ENCODE results near the gene POLA1.

Gene POLA1

DNA sequence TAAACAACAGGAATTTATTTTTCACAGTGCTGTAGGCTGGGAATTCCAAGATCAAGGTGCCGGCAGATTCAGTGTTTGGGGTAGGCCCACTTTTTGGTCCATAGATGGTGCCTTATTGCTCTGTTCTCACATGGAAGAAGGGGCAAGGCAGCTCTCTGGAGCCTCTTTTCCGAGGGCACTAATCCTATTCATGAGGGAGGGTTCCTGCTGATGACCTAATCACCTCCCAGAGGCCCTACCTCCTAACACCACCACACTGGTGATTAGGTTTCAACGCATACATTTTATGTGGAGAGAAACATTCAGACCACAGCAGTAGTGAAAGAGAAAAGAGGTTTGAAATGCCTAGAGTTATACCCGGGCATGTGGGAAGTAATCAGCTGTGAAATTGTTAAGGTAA is 1.4 kb upstream of the POLA1 start:
- no peak for DNase-seq

DNA sequence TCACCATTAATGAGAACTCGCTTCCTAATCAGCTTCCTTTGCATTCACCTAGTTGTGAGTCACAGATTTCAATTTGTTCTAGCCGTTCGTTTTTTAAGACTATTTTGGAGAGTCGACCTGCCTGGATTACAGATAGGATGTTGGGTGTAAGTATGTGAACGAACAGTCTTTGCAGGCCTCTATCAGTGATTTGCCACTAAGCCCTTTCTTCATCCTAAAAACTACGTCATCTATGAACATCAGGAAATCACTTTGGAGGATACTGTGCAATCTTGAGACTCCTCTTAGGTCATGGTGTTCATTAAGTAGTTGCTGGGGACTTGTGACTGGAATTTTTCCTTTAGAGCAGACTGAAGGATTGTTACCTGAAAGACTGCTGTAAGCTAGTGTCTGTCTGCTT is 1.1 kb downstream of the POLA1 start:
- DNase-seq, result no peak

DNA sequence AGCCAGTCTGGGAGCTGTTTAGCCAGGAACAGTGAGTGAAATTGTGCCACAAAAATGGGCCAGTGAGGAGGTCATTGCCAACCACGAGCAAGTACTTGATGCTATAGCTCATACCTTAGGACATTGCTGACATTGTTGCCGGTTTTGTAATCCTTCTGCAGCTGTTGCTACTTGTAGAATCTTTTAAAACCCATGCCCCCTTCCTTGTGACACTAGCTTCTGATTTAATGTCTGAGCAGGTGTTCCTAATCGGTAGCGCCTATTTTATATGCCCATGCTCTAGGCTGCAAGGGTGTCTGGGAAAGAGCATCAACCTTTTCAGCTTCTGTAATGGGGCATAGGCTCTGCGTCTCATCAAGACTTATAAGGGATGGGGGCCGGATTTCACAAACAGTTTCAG is 2.6 kb downstream of the POLA1 start:
- no peak for DNase-seq

DNA sequence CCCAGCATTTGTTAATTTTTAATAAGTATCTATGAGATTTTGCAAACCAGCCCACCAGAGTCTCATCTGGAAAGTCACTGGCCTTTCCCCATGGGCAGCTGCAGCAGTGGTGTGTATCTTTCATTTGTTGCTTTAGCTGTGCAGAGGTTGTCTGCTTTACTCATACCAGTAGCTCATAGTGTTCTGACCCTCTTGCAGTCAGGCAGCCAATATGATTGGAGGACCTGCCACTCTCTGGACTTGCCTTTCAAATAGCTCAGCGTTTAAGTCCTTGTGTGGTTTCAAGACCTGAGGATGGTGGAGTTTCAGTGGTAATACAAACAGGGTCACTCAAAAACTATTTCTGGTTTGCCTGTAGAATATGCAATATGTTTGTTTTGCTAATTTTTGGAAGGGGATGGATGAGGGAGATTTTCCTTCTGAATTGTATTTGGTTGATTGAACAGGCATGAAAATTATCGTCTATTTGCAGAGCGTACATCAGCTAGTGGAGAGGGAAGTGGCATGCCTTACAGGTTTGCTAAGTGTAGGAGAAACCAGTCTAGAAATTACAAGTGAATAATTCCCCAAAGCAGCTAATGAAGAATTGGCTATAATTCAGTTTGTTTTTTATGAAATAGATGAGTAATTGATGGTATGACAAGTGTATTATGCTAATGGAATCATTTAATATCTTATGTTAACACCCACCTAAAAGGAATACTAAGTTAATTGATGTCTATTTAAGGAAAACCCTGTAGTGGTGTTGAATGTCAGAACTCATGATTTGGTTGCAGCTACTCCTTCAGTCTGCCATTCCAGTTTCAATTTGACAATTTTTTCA is 8.9 kb downstream of the POLA1 start:
- DNase-seq, result no peak

DNA sequence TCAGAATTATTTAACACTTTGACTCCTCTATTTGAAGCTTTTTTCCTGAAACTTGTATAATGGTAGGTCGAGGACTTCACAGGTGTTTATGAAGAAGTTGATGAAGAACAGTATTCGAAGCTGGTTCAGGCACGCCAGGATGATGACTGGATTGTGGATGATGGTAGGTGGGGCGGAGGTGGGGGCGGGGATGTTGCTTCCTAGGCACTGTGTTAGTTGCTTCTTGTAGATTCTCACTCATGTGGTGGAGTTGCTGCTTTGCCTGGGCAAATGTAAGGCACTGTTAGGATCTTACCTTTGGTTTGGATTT is 9.4 kb downstream of the POLA1 start:
- no peak for DNase-seq

DNA sequence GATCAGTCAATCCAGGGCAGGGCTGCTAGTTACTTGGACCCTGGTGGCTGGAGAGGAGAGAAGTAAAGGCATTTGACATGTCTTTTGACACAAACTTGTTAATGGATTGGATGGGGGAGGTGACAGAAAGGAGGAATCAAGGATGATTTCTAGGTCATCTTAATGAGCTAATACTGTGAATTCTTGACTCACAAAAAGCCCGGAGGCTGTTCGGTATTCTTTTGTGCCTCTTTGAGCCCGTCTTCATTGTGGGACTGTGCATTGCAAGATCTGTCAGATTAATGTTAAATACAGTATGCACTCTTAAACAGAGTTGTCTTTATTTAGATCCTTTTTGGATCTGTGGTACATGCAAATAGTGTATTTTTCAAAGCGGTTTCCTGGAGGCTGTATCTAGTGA is 25.1 kb downstream of the POLA1 start:
- DNase-seq, result no peak

DNA sequence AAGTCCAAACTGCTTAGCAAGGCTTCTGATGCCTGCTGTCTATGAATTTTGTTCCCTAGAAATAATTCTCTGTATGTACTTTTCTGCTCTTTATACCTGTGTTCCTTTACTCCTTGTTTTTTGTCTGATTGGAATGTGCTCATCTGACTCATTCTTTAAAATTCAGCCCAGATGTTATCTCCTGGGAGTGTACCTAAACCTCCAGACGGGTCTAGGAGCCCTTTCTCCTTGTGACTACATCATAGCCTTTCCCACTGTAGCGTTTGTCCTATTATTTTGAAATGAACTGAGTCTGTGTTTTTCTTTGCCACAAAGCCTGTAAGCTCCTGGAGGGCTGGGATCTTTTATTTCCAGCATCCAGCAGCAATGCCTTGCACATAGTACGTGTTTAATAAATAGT is 26.3 kb downstream of the POLA1 start:
- no peak for DNase-seq

DNA sequence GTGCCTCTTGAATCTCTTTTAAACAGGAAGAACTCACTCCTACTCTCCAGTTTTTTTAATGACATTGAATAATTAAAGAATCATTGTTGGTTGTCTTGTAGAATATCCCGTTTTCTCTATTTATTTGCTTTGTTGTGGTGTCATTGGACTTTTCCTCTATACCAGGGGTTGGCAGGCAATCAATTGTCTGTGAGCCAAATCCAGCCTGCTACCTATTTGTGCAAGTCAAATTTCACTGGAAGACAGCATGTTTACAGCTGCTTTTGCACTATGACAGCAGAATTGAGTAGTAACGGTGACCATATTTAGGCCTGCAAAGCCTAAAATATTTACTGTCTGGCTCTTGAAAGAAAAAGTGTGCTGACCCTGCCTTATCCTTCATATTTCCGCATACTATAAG is 34.8 kb downstream of the POLA1 start:
- DNase-seq, result no peak

DNA sequence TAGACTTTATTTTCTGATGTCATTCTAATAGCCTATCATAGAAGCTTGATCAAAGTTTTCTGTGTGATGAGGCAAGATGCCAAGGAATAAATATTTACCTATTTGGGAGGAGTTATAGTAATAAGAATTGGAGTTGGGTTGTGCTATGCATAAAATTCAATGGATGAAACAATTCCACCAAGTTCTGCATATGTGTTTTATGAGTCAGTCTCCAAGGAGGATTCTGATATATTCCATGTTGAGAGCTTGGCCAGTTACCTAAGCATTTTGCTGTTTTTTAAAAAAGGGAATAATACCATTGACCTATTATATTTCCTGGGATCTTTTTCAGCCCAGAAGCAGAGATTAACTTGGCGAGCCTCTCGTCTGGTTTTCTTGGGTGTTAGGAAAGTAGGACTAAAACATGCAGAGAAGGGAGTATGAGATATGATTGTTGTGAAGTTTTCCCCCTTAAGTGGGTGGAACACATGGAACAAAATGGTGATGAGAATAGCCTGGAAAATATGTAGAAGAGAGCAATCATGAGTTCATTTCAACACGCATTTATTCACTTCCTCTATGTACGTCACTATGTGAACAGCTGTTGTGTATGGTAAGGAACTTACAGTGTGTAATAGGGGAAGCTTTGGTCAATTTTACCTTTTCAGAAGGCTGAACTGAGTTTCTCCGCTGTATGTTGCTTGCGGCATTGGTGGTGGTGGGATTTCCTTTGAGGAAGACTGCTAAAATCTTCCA is 39.2 kb downstream of the POLA1 start:
- no peak for DNase-seq

DNA sequence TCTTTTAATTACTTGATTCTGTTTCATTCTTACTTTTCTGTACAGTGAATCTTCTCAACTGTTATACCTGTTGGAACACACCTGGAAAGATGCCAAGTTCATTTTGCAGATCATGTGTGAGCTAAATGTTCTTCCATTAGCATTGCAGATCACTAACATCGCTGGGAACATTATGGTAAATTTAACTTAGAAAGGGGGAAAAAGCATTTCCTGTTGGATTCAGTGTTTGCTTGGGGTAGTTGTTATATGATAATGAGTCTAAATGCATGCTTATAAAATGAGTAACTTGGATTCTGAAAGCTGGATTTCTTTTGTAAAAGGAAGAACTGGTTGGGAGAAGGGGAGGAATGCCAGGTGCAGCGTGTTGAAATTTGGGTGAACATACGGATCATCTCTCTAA is 47.6 kb downstream of the POLA1 start:
- DNase-seq, result no peak

DNA sequence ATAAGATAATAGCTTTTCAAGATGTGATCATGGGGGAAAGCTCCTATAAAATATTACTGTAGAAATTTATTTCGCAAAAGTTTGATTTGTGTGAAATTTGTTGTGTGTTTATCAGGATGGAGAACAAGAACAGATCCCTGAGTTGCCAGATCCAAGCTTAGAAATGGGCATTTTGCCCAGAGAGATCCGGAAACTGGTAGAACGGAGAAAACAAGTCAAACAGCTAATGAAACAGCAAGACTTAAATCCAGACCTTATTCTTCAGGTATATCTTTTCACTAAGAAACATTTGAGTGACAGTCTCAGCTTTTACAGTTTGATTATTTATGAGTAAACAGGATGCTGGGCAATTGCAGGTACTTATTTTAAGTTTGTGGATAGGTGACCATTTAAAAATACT is 54.5 kb downstream of the POLA1 start:
- DNase-seq, result no peak

DNA sequence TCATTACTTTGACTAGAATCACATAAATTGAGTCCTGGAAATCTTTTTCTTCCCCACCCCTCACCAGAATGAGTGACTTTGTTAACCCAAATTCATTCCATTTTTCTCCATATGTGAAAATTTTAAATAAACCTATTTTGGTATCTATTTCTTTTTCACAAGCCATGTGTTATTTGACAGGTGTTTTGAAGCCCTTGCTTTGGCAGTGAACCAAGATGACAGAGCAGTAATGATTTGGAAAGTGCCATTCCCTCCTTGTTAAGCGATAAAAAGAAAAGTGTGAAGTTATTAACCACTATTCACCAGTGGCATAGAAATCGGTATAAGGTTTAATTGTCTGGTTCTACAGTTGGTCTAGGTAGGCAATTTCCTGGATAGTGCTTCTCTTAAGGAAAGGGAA is 66.1 kb downstream of the POLA1 start:
- DNase-seq, result no peak

DNA sequence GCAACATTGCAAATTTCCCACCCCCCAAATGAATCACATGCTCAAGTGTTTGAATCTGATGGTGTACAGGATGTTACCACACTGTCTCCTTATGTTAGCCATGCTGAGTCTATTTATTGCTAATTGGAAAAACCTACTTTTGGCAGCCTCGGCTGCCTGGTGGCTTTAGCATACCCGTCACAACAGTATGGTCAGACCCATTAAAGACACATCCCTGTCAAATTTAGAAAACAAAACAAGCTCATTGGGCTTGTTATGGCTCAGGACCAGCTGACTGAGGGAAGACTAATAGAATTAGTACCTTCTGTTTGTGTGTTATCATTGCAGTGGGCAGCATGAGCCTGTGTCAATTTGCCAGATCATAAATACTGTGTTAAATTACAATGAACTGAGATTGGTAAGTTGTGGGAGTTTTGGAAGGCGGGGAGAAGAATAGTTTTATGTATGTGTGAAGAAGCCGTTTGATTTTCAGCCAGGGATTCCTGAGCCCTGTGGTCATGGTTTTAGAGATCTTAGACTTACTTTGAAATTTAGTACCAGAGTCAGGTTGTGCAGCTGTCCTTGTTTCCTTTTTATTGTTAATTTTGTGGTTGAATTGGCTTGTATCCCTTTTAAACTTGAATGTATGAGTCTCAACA is 66.8 kb downstream of the POLA1 start:
- no peak for DNase-seq

DNA sequence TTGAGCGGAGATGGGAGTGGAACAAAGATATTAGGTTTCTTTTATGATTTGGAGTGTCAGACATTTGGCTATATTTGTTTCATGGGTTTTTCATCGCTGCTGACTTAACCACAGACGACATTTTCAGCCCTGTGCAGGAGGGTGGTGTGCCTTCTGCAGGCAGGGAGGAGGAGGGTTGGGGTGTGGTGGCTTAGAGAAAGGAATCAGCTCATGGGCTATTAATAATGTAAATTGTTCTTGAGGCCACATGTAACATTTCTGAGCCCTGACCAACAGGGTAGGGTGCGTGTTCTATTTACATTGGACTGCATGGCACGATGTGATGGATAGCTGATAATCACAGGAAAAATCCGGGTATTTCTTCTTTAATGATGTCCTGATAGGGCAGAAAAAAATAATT is 67.6 kb downstream of the POLA1 start:
- no peak for DNase-seq

DNA sequence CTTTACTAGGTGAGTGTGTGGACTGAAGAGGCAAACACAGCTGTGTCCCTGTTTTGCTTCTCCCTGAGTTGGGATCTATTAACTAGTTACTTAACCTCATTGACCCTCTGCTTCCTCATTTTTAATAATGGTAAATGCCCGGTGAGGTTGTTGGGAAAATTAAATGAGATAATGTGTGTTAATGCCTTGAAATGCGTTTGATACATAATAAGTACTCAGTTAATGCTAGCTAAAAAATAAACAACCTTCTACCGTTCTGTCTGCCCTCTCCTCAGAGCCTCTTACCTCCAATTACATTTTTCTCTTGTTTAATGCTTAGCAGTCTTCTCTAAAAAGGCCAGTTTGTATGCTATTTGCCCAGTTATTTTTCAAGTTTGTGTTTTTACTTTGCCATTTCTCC is 70.3 kb downstream of the POLA1 start:
- DNase-seq, result no peak

DNA sequence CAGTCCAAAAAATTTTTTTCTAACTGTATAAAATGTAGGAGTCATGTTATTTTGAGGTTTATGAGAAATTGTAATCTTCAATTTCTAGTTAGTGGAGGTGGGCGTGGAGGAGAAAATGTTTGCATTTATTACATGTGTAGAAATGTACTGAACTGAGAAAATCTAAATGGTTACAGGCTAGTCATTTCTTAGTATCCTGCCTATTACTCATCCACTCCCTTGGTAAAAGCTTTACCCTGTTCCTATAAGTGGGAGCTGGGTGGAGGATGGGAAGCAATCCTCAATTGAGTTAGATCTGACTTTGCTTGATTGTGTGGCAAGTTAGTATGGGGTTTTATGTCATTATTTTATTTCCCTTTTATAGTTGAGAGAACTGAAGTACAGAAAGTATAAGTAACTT is 73.8 kb downstream of the POLA1 start:
- no peak for DNase-seq

DNA sequence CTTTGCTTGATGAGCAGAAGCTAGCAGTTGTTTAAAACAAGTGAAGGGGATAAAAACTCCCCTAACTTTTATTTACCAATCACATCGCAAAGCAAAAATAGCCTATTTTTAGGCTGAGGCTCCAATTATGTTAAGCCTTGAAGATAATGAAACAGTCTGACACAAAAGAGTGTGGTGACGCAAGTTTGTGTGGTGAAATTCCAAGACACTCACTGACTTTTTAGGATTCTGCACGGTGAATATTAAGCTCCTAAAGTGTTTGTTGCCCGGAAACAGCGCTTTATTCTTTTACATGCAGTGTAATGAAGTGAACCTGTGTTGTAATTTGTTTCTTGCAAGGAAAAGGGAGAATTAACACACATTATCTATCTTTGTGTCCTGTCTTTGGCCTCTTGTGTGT is 74.8 kb downstream of the POLA1 start:
- no peak for DNase-seq

DNA sequence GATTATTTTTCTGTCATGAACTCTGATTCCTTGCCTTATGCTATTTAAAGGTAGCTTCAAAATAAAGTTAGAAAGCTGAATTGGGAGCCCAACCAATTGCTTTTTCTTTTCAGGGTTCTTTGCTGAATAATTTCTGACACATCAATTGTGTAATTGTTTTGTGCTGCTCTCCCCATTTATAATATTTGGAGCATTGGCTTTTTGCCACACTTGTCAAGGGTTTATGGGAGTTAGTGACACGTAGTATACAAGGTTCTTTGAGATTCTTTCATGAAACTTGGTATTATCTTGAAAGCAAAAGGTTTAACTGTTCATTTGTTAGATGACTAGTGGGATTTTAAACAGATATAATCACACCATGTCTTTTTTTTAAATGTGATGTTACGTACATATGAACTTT is 80.9 kb downstream of the POLA1 start:
- DNase-seq, result no peak

DNA sequence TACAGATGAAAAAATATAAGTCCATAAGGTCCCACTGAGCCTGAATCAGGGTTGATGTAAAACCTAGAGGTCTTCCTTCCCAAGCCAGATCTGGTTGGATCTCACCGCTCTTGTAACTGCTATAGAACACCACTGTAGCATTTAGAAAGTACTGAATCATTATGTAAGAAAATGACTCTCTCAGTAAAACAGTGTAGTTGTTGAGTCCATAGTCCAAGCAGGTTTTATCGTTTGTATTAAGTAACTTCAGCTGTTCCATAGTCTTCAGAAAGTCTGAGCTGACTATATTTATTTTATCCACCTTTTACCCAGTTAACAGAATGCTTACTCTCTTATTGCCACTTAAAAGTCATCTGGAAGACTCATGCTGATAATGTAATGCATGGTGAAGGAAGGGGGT is 82.2 kb downstream of the POLA1 start:
- no peak for DNase-seq

DNA sequence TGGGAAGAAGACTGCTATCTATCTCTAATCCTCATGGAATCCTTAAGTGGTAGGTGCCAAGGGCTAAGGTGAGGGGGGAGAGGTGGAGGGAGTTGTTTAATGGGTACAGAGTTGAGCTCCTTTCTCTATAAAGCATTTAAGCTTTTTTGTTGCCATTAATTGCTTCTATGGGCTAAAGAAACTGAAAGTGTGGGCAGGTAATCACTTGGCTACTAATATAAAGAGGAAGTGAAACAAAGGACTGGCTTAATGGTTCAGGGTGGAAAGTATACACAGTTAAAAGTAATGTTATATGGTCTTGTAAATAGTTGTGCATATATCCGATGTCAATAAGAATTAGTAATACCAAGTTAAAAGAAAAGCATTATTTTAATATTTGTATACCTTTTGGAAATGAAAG is 83.9 kb downstream of the POLA1 start:
- DNase-seq, result no peak

DNA sequence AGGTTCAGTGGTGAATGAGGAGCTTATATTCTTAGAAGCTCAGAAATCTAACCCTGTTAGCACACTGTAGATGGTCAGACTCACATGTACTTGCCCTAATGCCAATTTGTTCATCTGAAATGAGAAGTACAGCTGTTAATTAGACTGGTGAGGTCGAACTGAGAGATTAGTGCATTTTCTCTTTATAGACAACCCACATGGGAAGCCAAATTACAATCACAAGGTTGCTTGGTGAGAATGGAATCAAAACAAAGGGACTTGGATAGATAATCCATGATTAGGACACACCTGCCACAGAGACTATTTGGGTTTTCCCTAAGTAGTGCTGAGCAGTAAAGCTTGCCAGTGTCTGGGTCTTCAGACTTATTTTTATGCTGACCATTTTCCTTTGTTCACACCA is 88.3 kb downstream of the POLA1 start:
- DNase-seq, result no peak

DNA sequence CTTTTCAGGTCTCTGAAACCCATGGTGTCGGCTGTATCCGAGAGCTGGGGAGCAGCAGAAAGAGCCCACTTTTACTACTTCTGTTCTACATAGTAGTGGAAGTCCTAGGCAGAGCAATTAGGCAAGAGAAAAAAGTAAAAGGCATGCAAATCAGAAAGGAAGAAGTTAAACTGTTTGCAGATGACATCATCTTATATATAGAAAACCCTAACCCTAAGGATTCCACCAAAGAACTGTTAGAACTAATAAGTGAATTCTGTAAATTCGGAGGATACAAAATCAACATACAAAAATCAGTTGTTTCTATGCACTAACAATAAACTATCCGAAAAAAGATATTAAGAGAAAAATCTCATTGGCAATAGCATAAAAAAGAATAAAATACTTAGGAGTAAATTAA is 95.3 kb downstream of the POLA1 start:
- no peak for DNase-seq

DNA sequence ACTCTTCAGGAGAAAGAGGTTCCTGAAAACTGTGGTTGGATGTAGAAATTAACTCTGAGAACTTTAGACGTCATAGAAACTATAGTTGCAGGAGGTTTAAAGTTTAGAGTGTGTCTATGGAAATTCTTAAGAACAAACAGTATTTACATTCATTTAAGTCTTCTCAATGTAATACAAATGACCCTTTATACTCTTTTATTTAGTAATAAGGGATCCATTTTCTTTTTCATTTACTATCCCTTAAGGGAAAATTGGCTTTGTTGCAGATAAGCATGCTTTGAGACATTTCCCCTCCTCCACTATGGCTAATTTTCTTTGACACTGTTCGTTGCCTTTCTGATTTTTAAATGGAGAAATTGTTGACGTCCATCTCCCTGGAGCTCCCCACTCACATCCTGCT is 96.4 kb downstream of the POLA1 start:
- no peak for DNase-seq

DNA sequence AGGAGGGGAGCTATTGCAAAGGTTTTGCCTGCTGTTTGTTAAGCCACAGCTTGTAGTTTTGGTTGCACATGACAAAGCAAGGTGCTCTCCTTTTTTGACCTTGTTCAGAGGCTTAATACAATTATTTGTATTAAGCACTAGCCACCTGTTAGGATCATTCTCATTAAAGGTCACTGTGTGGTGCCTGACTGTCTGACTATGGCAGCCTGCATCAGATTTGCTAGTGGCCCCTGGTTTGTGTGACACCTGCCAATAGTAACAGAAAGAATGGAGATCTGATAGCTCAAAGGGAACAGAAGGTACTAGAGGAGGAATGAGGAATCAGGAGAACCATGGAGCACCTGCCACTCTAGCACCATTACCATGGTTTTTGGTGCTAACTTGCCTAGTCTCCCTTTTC is 102.5 kb downstream of the POLA1 start:
- no peak for DNase-seq

DNA sequence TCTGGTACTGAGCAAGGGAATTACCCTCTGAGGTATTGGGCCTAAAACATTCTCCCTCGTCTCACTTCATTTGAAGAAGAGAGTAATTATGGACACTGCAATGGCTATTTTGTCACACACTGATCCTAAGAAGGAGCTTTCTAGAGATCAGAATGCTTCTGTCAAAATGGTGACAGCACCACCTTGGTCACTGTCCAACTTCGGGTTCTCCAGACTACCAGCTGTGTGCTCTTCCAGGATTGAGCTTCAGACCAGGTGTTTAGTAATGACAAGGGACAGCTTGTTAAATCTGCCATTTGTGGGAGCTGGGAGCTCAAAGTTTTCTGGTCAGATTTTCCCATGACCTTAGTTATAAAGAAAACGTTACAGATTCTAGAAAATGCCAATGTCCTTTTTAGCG is 105.4 kb downstream of the POLA1 start:
- DNase-seq, result no peak
